Islet precursor cell (in vitro differentiated cells): ENCODE measurements around the gene TRMT11.

Experiments
- DNase-seq: peaks from one replicate; pipeline ENCODE4 v3.0.0-alpha.2; 2018

TRMT11 gene

DNA sequence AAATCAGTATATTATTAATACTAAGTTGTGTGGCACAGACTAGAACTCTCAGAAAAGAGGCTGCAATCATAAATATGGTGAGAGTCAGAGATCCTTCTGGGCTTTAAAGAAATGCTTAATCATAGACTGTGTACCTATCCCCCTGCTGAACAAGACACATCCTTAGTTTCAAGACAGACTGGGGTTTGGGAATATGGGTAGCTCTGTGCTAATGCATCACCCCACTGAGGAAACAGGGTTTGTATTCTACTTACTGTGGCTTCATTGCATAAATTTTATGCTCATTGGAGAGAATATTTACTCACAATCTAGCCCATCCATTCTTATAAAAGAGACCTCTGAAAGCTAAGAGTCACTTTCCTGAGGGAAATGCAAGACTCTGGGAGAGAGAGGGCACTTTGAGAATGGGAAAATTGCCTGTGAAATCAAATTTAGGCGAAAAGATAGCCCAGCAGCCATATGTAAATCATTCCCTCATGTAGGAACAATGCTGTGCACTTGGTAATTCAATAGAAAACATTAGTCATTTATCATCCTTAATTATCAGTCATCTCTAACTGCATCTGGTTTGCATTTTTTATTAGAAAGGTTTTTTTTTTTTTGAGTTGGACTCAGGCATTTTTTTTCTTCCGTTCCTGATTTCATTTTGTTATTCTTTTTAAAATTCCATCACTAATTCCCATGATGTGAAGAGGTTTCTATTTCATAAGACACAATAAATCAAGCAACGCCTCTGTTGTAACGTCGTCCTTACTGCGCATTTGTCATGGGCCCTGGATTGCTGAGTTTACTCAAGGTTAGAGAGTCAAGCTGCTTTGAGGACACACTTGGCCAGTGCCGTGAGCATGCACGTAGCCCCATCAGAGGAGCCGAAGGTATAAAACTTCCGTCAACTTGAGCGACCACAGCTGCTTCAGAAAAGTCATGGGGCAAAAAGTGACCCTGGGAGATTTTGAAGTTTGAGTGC, 91.8 kb downstream of the TRMT11 start:
- DNase-seq = no peak

DNA sequence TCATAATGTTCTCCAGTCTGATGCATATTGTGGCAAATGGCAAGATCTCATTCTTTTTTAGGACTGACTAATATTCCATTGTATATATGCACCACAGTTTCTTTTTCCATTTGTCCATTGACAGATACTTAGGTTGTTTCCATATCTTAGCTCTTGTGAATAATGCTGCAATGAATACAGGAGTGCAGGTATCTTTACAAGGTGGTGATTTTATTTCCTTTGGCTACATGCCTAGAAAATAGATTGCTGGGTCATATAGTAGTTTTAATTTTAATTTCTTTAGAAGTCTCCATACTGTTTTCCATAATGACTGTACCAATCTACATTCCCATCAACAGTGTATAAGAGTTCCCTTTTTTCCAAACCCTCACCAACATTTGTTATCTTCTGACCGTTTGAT, 97.5 kb downstream of the TRMT11 start:
- no peak for DNase-seq

DNA sequence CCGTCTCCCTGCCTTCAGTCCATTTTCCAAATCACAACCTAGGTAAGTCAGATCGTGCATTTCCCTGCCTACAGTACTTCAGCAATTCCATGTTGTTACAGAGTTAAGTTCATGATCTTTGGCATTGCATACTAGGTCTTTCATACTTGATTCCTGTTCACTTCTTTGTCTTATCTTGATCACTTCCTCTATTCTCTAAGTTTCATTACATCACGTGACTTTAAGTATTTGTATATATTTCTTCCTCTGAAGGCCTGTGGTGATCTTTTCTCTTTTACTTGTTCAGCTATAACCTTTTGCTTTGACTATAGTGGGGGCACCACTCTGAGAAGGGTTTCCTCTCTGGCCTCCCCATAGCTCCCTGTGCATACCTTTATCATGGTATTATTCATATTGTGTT, 100.2 kb downstream of the TRMT11 start:
- DNase-seq = no peak
